Fibroblast of lung (primary cell): ENCODE data around the gene NMT1. TPM values are rescaled to one million over a fixed set of nuclear protein-coding genes. Genes with fewer than 3 reads are reported as not detected.

Experiments
- DNase-seq, 2 donors: peaks; one replicate each; pipeline versions ENCODE4 v3.0.0 to v3.0.0-alpha.2; 2010; ENCODE audit warnings: low read depth in 2 of 2
- H2AFZ ChIP-seq: 2 replicates; pipeline ENCODE4 v1.5.1; 2012; ENCODE audit warnings: low read length, control low read depth, inconsistent platforms
- H3K27ac ChIP-seq: 2 replicates; pipeline ENCODE4 v1.5.1; 2011; ENCODE audit warnings: low read length, control low read depth; ENCODE audit not compliant: insufficient read depth
- H3K27me3 ChIP-seq: 2 replicates; pipeline ENCODE4 v1.5.1; 2011; ENCODE audit warnings: mild to moderate bottlenecking, low read length; ENCODE audit not compliant: control insufficient read depth, insufficient read depth
- H3K36me3 ChIP-seq: 2 replicates; pipeline ENCODE4 v1.5.1; 2011; ENCODE audit warnings: low read length; ENCODE audit not compliant: control insufficient read depth, insufficient read depth
- H3K4me1 ChIP-seq: 2 replicates; pipeline ENCODE4 v1.5.1; 2011; ENCODE audit warnings: low read length; ENCODE audit not compliant: control insufficient read depth, insufficient read depth; ENCODE audit errors: extremely low read depth
- H3K4me2 ChIP-seq: 2 replicates; pipeline ENCODE4 v1.5.1; 2011; ENCODE audit warnings: low read length, control low read depth; ENCODE audit not compliant: insufficient read depth; ENCODE audit errors: extremely low read depth
- H3K4me3 ChIP-seq, 4 experiments: fragments of 200-600 bp in 1 of 4; sonication (generic) in 1 of 4; replicated peaks in 1 of 4; 2 replicates each; pipeline ENCODE4 v1.5.1; 2011 to 2016; ENCODE audit warnings: low read length in 4 of 4, low read depth in 3 of 4, mild to moderate bottlenecking in 3 of 4, control low read depth in 2 of 4, inconsistent platforms in 1 of 4, mixed read lengths in 1 of 4; ENCODE audit not compliant: insufficient read depth in 1 of 4; ENCODE audit errors: control extremely low read depth in 1 of 4
- H3K79me2 ChIP-seq: 2 replicates; pipeline ENCODE4 v1.5.1; 2012; ENCODE audit warnings: mild to moderate bottlenecking, low read length, inconsistent platforms; ENCODE audit not compliant: control insufficient read depth, insufficient read depth
- H3K9ac ChIP-seq: 2 replicates; pipeline ENCODE4 v1.5.1; 2011; ENCODE audit warnings: mild to moderate bottlenecking, low read length, control low read depth; ENCODE audit not compliant: insufficient read depth
- H3K9me3 ChIP-seq: 2 replicates; pipeline ENCODE4 v1.5.1; 2012; ENCODE audit warnings: low read depth, low read length; ENCODE audit not compliant: control insufficient read depth, insufficient read depth
- H4K20me1 ChIP-seq: 2 replicates; pipeline ENCODE4 v1.5.1; 2011; ENCODE audit warnings: low read length; ENCODE audit not compliant: control insufficient read depth, insufficient read depth; ENCODE audit errors: extremely low read depth
- EZH2 ChIP-seq: IDR thresholded peaks from 2 replicates; pipeline ENCODE4 v1.5.1; 2012; ENCODE audit warnings: low read length, control low read depth, mild to moderate bottlenecking; ENCODE audit errors: missing control alignments
- polyA plus RNA-seq, 2 donors: library from polyadenylated mRNA; depleted of rRNA in 1 of 2; stranded (reverse) in 1 of 2; unstranded in 1 of 2; fragments of >200 nt; gene quantifications; 2 replicates each; pipeline ENCODE4 v1.2.1, GENCODE V29; 2011 to 2012; ENCODE audit warnings: missing spikeins in 1 of 2
- total RNA-seq: library from RNA; depleted of rRNA; stranded (reverse); fragments of >200 nt; gene quantifications from 2 replicates; pipeline ENCODE4 v1.2.1, GENCODE V29; 2014
- TF ChIP-seq, protein P1 (sequence below), 2 donors: IDR thresholded peaks in 1 of 2; conservative IDR thresholded peaks in 1 of 2; 1 replicate in 1 of 2; 2 replicates in 1 of 2; pipeline ENCODE4 v1.5.1; 2011 to 2012; ENCODE audit warnings: low read length in 2 of 2, control low read depth in 1 of 2, inconsistent platforms in 1 of 2, low read depth in 1 of 2, mild to moderate bottlenecking in 1 of 2

The NMT1 gene
- total and polyA plus RNA-seq, 2 donors (not counting 1 experiment from before 2014, with no cell fraction given): 46.2 to 124 TPM

DNA sequence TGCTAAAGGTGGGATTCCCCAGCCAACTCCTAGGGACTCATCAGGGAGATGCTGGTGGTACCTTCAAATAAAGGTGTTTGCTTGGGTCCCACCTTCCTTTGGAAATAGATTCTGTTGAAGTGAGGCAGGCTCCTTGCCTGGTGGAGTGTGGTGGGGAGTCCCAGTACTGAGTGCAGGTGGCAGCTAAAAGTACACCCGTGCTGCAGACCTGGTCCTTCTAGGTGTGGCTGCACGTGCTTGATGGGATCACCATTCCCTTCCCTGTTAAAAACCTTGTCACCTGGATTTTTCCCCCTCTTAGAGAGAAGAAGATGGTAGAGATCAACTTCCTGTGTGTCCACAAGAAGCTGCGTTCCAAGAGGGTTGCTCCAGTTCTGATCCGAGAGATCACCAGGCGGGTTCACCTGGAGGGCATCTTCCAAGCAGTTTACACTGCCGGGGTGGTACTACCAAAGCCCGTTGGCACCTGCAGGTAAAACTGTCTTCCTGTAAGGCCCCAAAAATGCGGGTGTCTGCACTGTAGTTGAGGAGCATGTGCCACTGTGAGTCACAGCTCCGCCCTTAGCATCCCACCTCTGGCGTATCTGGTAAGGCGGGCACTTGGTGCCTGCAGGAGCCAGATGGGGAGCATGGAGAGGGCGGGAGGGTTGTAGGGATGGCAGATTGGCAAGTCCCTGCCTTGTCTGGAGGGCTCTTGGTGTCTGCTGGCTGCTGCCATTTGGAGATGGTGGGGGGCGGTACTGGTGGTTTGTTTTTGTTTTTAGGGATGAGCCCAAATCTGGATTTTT lies 37.2 kb downstream of the NMT1 start:
- no peaks in the 10 kb centered on the region for H3K79me2 ChIP-seq
- peaks cover 12% of the 10 kb centered on the region for H3K4me1 ChIP-seq
- no peak for TF ChIP-seq EZH2
- TF ChIP-seq, protein P1, sequence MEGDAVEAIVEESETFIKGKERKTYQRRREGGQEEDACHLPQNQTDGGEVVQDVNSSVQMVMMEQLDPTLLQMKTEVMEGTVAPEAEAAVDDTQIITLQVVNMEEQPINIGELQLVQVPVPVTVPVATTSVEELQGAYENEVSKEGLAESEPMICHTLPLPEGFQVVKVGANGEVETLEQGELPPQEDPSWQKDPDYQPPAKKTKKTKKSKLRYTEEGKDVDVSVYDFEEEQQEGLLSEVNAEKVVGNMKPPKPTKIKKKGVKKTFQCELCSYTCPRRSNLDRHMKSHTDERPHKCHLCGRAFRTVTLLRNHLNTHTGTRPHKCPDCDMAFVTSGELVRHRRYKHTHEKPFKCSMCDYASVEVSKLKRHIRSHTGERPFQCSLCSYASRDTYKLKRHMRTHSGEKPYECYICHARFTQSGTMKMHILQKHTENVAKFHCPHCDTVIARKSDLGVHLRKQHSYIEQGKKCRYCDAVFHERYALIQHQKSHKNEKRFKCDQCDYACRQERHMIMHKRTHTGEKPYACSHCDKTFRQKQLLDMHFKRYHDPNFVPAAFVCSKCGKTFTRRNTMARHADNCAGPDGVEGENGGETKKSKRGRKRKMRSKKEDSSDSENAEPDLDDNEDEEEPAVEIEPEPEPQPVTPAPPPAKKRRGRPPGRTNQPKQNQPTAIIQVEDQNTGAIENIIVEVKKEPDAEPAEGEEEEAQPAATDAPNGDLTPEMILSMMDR (conservative IDR thresholded peaks at IDR 0.05 in 1 of 2, IDR thresholded peaks at IDR 0.05 in 1 of 2; ENCODE audit: low read depth in 1 of 2, low read length in 2 of 2): no peak
- H3K27me3 ChIP-seq: no peaks in the 10 kb centered on the region
- no peak overlapping the region for H3K9ac ChIP-seq
- H3K4me2 ChIP-seq: no peak overlapping the region
- H3K36me3 ChIP-seq: peaks cover 35% of the 10 kb centered on the region
- no peak overlapping the region for H2AFZ ChIP-seq
- H3K4me3 ChIP-seq: no peak overlapping the region
- H4K20me1 ChIP-seq: no peaks in the 10 kb centered on the region
- H3K9me3 ChIP-seq: no peaks in the 10 kb centered on the region
- no peak for DNase-seq
- H3K27ac ChIP-seq: peak overlapping the region; percentile 38

DNA sequence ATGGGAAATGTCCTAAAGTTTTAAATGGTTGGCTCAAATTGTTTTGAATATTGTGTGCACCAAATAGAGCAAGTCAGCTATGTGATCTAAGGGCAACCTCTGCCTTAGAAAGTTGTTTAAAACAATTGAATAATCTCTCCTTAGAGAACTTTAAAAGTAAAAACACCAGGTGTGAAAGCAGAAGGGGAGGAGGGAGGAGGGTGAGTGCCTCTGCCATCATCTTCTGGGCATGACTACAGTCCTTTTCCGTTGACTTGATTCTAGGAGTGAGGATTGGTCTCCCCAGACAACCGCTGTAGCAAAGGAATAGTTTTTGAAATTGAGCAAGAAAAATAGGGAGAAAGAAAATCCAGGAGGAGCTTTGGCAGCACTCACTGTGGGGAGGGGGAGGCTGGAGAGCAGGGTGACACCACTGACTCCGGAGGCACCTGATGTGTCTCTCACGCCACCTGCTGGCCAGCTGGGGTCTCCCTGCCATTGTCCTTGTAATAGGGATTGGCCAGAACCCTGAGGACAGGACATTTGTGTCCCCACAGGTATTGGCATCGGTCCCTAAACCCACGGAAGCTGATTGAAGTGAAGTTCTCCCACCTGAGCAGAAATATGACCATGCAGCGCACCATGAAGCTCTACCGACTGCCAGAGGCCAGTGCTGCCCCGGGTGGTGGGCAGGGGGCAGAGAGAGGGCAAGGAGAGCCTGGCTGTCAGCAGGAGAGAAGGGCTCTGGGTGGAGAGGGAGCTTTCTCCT lies 37.9 kb downstream of the NMT1 start:
- no peaks in the 10 kb centered on the region for H3K27me3 ChIP-seq
- H3K9me3 ChIP-seq: no peaks in the 10 kb centered on the region
- H3K79me2 ChIP-seq: no peaks in the 10 kb centered on the region
- H4K20me1 ChIP-seq: no peaks in the 10 kb centered on the region
- no peak overlapping the region for H3K4me2 ChIP-seq
- H3K27ac ChIP-seq: peak overlapping the region; percentile 38
- no peak overlapping the region for H3K4me3 ChIP-seq
- no peak overlapping the region for H2AFZ ChIP-seq
- H3K36me3 ChIP-seq: peaks cover 41% of the 10 kb centered on the region
- no peak for TF ChIP-seq EZH2
- TF ChIP-seq, protein P1 (conservative IDR thresholded peaks at IDR 0.05 in 1 of 2, IDR thresholded peaks at IDR 0.05 in 1 of 2; ENCODE audit: low read depth in 1 of 2, low read length in 2 of 2): peak; percentile 76 to 81
- H3K9ac ChIP-seq: no peak overlapping the region
- peak; percentile 58 to 81 for DNase-seq
- H3K4me1 ChIP-seq: peaks cover 5% of the 10 kb centered on the region

DNA sequence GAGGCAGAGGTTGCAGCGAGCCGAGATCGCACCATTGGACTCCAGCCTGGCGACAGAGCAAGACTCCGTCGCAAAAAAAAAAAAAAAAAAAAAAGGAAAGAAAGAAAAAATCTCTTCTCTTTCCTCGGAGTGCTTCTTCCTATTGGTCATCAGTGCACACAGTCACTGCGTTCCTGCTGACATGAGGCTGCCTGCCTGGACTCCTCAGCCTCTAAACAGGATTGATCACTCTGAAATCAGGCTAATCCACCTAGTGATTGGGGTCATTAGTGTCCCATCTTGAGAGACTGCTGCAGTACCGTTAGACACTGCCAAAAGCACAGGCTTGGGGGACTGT lies 40.4 kb downstream of the NMT1 start:
- H3K4me3 ChIP-seq: no peak overlapping the region
- no peaks in the 10 kb centered on the region for H4K20me1 ChIP-seq
- no peak overlapping the region for H2AFZ ChIP-seq
- H3K27ac ChIP-seq: no peak overlapping the region
- DNase-seq: no peak
- no peaks in the 10 kb centered on the region for H3K79me2 ChIP-seq
- no peaks in the 10 kb centered on the region for H3K27me3 ChIP-seq
- H3K9ac ChIP-seq: no peak overlapping the region
- no peaks in the 10 kb centered on the region for H3K9me3 ChIP-seq
- peaks cover 3% of the 10 kb centered on the region for H3K4me1 ChIP-seq
- H3K36me3 ChIP-seq: peaks cover 53% of the 10 kb centered on the region
- no peak overlapping the region for H3K4me2 ChIP-seq
- TF ChIP-seq, protein P1 (conservative IDR thresholded peaks at IDR 0.05 in 1 of 2, IDR thresholded peaks at IDR 0.05 in 1 of 2; ENCODE audit: low read depth in 1 of 2, low read length in 2 of 2): no peak
- no peak for TF ChIP-seq EZH2
